ENCODE data around the gene PDE4D.
"Not testable (repeated sequence)": the region's sequence is repeated elsewhere in the genome, so short reads cannot be mapped to it uniquely, and the experiment has no call there.

PDE4D gene

DNA sequence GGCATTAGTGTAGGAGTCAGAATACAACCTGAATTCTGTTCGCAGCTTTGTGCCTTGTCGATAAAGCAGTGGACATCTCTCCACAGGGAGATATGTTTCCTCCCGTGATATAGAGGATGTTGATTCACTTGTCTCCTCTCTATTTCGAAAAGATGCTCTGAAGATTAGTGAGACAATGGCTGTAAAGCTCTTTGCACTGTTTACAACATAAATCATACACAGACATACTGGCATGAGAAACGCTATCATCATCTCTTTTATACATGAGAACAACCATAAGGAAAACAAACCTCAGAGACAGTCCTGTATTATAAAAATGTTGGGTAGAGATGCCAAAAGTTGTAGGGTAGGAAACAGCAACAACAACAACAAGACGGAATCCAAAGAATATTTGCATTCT lies 803.2 kb downstream of the PDE4D start:
- no peak for DNase-seq

DNA sequence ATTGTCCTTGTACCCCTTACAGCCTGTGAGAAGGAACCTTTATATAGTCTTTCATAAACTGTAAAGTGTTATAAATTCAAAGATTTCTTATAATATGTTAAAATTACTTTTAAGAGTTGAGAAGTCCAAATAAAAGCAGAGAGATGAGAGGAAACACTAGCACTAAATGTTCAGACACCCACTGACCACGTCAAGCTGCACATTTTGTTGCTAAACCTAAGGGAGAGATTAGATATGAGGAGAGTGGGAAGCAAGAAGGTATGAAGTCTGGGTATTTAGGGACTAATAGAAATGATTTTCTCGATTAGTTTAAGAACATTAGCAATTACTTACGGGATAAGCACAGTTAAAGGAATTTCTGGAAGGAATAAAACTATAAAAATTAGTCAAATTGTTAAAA lies 803.8 kb downstream of the PDE4D start:
- no peak for DNase-seq

DNA sequence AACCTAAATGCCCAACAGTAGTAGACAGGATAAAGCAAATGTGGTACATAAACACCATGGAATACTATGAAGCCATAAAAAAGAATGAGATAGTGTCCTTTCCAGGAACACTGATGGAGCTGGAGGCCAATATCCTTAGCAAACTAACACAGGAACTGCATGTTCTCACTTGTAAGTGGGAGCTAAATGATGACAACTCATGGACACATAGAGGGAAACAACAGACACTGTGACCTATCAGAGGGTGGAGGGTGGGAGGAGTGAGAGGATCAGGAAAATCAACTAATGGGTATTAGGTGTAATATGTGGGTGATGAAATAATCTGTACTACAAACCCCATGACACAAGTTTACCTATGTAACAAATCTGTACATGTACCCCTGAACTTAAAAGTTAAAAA lies 805.0 kb downstream of the PDE4D start:
- no peak for DNase-seq

DNA sequence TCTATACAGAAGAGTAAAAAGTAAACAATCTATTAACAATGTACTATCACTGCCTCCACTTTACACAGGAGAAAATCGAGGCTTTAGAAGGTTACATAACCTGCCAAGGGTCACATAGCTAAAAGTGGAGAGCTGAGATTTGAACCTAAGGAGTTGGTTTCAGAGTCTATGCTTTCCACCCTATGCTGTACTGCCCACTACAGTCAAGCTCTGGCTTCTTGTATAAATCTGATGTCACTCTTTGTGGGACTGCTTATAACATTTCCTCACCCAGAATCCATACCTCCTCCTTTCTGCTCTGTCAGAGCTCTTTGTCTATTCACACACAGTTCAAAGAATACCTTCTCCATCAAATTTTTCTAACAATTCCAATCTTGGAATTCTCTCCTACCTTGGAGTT lies 807.5 kb downstream of the PDE4D start:
- DNase-seq = no peak

DNA sequence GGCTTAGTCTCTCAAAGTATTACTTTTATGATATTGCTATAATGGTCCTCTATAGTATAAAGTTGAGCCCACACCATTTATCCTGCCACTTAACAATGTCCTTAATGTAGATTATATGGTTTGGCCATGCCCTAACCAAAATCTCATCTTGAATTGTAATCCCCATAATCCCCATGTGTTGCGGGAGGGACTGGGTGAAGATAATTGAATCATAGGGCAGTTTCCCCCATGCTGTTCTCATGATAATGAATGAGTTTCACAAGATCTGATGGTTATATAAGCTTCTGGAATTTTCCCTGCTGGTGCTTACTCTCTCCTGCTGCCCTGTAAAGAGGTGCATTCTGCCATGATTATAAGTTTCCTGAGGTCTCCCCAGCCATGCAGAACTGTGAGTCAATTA lies 811.8 kb downstream of the PDE4D start:
- DNase-seq = no peak

DNA sequence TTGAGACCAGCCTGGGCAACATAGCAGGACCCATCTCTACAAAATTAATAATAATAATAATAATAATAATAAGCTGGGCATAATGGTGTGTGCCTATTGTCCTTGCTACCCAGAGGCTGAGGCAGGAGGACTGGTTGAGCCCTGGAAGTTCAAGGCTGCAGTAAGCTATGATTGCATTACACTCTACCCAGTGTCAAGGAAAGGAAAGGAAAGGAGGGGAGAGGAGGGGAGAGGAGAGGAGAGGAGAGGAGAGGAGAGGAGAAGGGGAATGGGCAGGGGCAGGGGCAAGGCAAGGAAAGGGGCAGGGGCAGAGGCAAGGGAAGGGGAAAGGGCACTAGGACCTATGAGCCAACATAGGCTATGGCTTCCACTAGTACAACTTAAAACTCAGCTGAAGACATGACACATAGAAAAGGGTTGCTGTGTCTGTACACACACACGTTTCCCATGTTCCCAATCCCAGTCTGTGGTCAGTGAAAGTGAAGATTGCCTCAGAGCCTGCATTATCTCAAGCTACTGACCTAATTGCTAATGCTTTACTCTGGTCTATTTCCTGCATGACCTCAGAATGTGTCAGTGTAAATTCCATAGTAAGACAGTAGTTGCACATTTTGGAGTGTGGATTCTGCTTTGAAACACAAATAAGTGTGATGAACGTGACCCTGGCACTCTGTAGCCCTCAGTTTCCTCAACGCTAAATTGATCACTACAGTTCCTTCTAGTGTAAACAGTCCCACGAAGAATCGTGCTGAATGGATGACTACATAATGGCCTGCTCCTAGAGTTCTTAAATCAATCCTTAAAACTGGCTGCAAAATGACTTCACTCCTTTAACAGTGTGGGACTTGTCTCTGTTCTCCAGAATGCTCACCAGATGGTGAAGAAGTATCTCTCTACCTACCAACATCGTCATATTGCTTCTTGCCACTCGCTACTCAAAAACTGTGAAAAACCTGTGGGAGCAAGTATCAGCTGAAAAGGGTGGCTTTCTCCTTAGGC lies 813.6 kb downstream of the PDE4D start:
- no peak for DNase-seq

DNA sequence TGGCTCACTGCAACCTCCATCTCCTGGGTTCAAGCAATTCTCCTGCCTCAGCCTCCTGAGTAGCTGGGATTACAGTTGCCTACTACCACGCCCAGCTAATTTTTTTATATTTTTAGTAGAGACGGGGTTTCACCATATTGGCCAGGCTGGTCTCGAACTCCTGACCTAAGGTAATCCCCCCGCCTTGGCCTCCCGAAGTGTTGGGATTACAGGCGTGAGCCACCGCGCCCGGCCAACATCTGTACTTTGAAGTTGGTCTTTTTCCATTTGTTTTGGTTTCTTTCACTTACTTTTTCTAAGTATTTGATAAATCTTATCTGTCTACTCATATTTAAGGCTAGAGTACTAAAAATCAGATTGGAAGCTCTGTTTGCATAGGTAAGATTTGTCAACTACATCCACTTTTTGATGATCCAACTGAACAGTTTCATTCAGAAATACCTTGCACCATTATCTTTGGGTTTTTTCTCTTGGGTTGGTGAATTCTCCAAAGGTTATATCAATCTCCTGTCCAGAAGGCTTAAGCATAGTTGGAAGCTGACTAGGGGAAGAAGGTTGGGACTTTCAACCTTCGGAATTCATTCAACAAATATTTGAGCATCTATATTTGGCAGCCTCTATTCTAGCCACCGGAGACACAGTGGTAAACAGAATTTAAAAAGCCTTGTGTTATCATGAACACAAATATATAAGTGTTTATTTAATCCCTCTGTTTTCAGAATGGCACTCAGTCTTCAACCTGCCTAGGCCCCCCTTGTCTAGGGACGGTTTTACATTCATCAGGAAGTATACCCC lies 821.6 kb downstream of the PDE4D start:
- no peak for DNase-seq

DNA sequence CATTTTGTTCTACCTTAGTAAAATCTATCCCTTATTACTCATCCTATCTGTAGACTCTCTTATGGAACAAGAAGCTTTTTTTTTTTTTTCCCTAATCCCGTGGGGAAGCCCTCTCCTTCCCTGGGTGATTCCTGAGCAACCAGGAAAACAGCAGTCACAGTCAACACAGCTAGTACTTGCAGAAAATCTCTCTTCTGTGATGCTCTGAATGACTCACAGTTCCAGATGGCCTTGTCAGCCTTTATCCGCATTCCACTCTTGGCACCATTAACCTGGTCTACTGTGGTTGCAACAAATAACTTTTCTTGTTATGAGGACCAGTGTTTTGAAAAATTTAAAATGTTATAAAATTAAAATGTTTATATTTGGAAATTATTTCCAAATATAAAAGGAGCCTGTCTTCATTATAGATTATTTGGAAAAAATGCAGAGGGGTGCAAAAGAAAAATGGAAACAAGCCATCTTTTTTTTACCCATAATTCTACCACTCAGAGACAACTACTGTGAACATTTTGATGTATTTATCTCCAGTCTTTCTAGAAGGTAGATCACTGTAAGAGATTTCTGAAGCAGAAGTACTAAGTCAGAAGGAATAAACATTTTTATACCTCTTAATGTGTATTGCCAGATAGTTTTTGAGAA lies 824.0 kb downstream of the PDE4D start:
- DNase-seq = no peak

DNA sequence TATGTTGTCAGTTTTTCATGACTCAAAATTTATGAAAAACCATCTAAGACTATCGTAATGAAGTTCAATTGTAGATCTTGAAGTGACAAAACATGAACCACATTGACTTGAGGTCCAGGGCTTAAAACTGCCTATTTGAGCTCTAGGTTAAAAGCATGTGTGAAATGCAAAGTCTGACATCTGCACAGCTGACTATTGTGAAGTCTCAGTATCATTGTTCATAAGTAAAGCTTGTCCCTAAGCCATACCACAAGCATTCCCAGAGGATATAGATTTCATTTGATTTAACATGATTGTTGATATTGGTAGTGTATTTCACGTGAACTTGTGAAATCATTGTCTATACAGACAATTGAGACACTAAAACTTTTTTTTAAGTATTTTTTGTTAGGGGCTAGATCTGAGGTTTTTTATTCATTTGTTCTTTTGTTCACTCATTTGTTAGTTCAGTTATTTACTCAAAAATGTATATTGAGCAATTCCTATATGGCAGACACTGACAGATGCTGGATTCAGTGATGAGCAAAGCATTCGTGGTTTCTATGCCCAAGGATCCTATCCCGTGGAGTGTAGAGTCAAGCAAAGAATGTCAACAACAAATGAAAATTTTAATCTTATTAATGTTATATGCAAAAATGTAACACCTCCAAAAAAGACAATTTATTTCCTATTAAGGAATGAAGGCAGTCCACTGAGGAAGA lies 825.4 kb downstream of the PDE4D start:
- DNase-seq = no peak

DNA sequence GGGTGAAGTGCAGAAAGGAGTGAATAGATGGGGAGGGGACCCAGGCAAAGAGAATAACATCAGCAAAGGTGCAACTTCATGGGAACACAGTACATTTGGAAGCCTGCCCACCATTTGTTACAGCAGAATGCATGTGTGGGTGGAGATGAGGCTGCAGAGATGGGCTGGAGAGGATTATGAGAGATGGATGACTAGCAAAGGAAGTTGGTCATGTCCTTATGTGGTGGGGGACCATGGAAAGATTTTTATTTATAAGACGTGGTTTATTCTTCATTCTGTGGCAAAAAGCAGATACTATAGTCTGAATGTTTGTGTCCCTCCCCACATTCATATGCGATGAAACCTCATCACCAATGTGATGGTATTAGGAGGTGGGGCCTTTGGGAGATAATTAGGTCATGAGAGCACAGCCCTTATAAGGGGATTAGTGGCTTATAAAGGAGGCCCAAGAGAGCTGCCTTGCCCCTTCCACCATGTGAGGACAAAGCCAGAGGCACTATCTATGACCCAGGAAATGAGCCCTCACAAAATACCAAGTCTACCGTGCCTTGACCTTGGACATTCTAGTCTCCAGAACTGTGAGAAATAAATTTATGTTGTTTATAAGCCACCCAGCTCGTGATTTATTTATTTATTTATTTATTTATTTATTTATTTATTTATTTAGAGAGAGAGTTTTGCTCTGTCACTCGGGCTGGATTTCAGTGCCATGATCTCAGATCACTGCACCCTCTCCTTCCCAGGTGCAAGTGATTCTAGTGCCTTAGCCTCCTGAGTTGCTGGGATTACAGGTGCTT lies 827.0 kb downstream of the PDE4D start:
- DNase-seq = no peak

DNA sequence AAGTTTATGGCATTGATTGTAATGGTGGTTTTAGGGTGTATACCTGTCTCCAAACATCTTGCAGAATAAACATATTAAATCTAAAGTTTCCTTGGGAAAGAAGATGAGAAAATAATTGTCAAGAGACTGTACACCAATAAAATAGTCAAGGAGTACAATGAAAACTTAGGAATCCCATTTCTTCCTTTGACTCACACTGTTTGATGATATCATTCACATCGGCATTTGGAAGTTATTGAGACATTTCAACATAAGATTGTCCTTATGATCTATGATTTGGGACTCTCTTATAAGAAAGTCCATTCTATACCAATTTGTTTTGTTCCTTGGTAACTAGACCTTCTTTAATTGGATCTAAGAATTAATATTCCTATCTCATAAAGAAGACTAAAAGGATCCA lies 828.0 kb downstream of the PDE4D start:
- DNase-seq = no peak

DNA sequence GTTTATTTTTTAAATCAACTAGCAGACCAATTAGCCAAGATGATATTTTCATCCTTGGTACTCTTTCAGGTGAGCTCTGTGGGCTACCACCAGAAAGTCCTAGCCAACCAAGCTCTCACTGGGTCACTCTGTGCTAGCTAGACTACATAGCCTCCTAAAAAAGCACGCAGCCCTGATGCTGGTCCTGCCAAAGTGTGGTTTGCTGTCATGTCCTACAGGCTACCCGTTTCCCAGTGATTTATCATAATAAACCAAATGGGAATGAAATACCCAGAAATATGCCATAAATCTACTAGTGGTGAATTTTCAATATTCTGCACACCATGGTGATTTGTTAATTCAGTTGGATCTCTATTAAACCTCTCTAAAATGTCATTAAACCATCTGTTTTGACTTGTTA lies 829.2 kb downstream of the PDE4D start:
- no peak for DNase-seq

DNA sequence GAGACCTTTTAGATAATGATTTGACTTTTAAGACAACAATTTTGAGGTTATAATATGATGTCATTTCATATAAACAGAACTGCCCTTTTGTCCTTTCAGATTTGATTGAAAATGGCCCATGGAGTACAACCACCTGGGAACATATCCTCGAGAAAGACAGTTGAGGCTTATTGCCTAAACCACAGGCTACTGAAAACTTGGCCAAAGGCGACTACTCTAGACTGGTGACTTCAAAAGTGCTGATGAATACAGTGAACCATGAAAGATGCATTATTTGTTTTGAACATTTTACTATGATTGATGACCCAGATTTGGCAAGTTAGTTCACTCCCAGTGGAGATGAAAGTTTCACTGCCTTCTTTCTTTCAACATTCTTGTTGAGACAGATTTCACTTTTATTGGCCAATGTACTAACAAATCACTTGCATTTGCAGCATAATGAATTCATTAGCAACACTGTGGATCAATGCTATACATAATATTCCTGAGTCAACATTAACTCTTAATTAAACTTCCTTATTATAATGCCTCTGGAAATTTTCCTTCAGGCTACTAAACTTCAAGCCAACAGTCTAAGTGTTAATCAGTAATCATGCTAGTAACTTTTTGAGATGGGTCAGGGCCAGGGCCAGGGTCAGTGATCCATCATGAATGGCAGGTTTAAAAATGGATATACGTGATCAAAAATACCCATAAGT lies 830.4 kb downstream of the PDE4D start:
- DNase-seq = no peak

DNA sequence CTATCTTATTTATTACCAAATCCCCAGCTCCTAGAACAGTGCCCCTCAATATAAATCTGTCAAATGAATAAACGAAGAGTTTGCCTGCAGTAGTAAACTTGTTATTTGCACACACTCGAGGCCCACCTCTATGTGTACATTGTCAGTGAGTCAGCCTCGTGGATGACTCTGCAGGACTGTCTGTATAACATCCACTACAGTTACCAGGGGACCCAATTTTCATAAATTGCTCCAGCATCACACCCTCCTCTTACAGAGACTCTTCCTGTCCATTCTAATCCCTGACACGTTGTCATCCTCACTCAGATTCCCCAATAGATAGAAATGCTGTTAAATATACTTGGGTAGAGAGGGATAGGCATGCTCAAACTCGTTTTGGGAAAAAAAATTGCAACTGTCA lies 832.1 kb downstream of the PDE4D start:
- DNase-seq = no peak

DNA sequence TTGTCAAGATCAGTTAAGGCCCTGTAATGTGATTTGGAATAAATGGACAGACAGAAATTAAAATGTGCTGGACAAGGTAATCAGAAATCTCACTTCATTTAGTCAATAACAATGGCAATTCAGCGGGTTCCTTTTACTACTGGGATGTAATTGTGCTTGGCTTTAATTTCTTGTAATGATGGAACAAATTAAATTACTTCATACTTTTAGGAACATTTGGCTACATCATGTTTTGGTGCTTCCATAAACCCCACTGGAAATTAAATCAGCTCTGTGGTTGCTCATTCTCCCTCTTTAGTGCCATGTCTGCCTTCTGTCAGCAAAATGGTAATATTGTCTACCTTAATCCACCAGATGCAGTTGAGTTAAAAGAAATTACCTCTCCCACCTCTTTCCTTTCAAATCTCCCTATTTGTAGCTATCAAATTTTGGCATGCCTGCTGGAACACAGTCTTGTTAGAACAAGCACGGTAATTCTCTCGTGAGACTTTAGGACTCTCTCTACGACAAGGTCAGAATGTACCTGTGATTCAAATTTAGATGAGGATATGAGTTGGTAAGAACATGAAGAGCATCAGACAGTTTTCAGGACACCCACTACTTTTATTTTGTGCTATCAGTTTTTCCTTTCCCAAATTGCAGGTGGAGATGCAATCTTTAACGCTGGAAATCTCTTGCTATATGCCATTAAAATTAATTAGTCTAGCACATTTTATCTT lies 834.4 kb downstream of the PDE4D start:
- no peak for DNase-seq

DNA sequence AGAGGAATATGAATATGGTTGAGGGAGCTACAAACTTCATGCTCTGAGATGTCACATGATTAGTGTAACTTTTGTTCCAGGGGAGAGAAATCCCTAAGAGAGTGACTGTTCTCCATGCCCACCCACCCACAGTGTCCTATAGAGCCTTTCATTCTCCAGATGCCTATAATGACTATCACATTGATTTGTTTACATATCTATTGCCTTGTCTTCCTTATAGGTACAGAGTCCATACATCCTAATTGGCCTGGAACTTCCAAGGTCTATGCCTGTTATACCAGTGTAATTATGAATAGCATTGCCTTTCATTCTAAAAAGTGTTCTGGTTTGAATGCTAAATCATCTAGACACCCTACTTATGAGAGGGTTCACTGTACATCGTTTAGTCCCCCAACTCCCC lies 835.3 kb downstream of the PDE4D start:
- no peak for DNase-seq

DNA sequence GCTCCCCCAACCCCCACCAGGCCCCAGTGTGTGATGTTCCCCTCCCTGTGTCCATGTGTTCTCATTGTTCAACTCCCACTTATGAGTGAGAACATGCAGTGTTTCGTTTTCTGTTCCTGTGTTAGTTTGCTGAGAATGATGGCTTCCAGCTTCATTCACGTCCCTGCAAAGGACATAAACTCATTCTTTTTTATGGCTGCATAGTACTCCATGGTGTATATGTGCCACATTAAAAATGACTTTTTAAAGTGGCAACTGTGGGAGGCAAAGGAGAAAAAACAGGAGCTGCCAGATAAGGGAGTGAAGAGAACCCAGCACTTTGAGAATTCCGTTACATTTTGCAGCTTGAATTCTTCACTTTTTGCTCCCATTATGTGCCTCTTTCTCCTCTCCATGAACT lies 836.9 kb downstream of the PDE4D start:
- not testable (repeated sequence) for DNase-seq

DNA sequence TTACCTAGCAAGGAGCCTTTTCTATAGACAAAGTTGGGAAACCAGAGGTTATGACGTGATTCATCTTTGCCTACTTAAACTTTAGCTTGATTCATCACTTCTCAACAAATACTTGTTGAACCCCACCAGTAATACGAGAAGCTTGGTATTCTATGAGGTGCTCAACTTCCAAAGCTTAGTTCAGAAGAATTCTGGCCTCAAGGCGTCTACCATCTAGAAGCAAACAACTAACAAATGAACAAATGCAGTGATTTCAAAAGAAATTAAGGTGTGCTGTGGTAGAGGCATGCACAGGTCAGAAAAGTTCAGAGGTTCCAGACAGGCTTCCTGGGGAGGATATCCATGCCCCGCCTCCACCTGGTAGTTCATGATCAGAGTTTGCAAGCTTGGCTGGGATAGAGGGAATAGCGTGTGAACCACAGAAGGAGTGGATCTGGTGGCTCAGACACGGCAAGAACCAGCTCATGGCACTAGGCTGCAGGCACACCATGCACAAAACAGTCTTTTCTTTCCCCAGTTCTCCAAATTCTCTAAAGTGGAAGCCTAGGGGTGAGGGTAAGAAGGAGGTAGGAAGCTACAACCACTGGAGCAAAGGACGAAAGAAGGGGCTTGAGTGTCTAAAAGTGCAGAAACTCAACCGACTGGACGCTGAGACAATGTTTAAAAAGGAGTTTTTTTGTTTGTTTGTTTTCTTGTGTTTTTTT lies 837.6 kb downstream of the PDE4D start:
- no peak for DNase-seq

DNA sequence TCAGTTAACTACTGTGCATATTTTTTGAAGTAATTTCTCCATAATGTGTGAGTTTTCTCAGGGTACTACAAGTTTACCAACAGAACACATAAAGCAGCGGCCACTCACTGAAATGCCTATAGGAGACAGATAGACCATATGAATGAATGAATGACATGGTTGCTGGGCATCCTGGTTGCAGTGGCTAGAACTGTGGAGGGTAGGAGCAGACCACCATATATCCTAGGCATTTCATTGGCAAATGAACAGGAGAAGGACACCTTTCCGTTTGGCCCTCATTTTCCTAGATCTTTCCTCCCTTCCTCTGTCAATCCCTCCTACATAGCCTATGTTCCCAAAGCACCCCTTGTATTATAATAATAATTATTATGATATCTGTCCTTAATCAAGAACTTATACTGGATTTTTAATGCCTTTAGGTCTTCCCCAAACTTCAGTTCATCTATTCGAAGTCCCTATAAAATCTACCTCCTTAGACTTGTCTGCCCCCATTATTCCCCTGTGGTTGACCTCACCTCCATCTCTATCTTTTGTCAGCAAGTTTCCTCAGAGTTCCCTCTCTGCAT lies 838.5 kb downstream of the PDE4D start:
- DNase-seq = no peak

DNA sequence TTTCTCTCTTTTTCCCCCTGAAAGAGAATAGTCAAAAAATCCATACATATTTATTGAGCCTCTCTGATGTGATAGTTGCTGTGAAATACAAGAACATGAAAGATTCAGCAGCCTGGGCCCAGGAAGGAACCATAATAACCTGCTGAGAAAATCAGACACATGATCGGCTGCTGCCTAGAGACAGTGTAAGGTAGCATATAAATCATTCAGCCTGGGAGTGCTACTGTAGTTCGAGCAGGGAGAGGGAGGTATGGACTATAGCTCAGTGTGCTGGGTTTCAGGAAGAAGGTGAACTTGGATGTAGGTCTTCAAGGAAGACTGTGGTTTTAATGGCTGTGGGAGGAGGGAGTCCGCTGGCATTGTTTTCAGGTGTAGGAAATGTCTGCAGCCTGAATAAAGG lies 841.6 kb downstream of the PDE4D start:
- DNase-seq = no peak
